K562 (cell line): ENCODE results near the gene COPS6. TPM values are rescaled to one million over a fixed set of nuclear protein-coding genes. Genes with fewer than 3 reads are reported as not detected.

ENCODE experiments used
- CBFB ChIP-seq: sonication (generic); formaldehyde crosslinking; IDR thresholded peaks from 2 replicates; pipeline ENCODE4 v1.4.0; 2020; ENCODE audit warnings: mild to moderate bottlenecking, missing genetic modification reagents
- FIP1L1 ChIP-seq: fragments of 200-400 bp; formaldehyde crosslinking; IDR thresholded peaks from 2 replicates; pipeline ENCODE4 v1.6.1; 2018; ENCODE audit warnings: mild to moderate bottlenecking, low read depth, low read length; ENCODE audit not compliant: poor library complexity, severe bottlenecking
- FUS ChIP-seq: fragments of 200-400 bp; formaldehyde crosslinking; optimal IDR thresholded peaks from 2 replicates; pipeline ENCODE3; 2017; ENCODE audit warnings: low read depth, low read length
- HLTF ChIP-seq: fragments of 450-650 bp; IDR thresholded peaks from 2 replicates; pipeline ENCODE4 v1.6.1; 2016
- ILF3 ChIP-seq: fragments of 450-650 bp; IDR thresholded peaks from 2 replicates; pipeline ENCODE4 v1.6.1; 2018; ENCODE audit warnings: antibody characterized with exemption, mild to moderate bottlenecking, moderate library complexity, borderline replicate concordance
- KLF1 ChIP-seq: fragments of 450-650 bp; IDR thresholded peaks from 2 replicates; pipeline ENCODE4 v1.6.1; 2016; ENCODE audit warnings: missing genetic modification characterization, missing compliant biosample characterization
- MED1 ChIP-seq: sonication (generic); formaldehyde crosslinking; IDR thresholded peaks from 2 replicates; pipeline ENCODE4 v1.8.1; 2023; ENCODE audit warnings: missing genetic modification reagents, borderline replicate concordance
- MTA2 ChIP-seq: fragments of 450-650 bp; IDR thresholded peaks from 2 replicates; pipeline ENCODE4 v1.6.1; 2016; ENCODE audit warnings: low read depth
- NR4A1 ChIP-seq, 2 experiments: fragments of 250-450 bp in 1 of 2; fragments of 450-650 bp in 1 of 2; sonication (Bioruptor Pico) in 1 of 2; IDR thresholded peaks; 2 replicates each; pipeline versions ENCODE4 v1.4.0 to v1.6.1; 2016 to 2020; ENCODE audit warnings: mild to moderate bottlenecking in 2 of 2, missing compliant biosample characterization in 1 of 2, missing genetic modification characterization in 1 of 2, moderate library complexity in 1 of 2
- POLR2B ChIP-seq: fragments of 450-650 bp; IDR thresholded peaks from 2 replicates; pipeline ENCODE4 v1.6.1; 2018; ENCODE audit warnings: low read depth; ENCODE audit not compliant: partially characterized antibody
- TCF7L2 ChIP-seq: fragments of 150-350 bp; IDR thresholded peaks from 2 replicates; pipeline ENCODE4 v1.6.1; 2016; ENCODE audit warnings: low read depth, mild to moderate bottlenecking, low read length, moderate library complexity
- XRCC3 ChIP-seq: fragments of 450-650 bp; IDR thresholded peaks from 2 replicates; pipeline ENCODE4 v1.6.1; 2017; ENCODE audit warnings: mild to moderate bottlenecking, moderate library complexity
- ZC3H8 ChIP-seq: fragments of 450-650 bp; IDR thresholded peaks from 2 replicates; pipeline ENCODE4 v1.6.1; 2017
- ZNF707 ChIP-seq: fragments of 250-450 bp; sonication (Bioruptor Pico); conservative IDR thresholded peaks from 2 replicates; pipeline ENCODE4 v1.8.0; 2022; ENCODE audit warnings: inconsistent platforms, mild to moderate bottlenecking, moderate library complexity
- ZNF830 ChIP-seq: fragments of 250-450 bp; sonication (Bioruptor Pico); IDR thresholded peaks from 2 replicates; pipeline ENCODE4 v1.5.0; 2021; ENCODE audit warnings: mild to moderate bottlenecking
- polyA plus RNA-seq, 8 experiments: library from polyadenylated mRNA; depleted of rRNA in 4 of 8; stranded (reverse) in 5 of 8; unstranded in 3 of 8; fragments of >200 nt; fragmentation: Nextera tagmentation in 2 of 8; fragmentation: Illumina TruSeq in 1 of 8; extraction: Ambion mirVana in 2 of 8; extraction: Trizol in 1 of 8; gene quantifications; 2 replicates each; pipeline versions ENCODE4 v1.2.1 to v1.2.3, GENCODE V29; 2011 to 2014; ENCODE audit warnings: inconsistent platforms in 1 of 8, missing spikeins in 1 of 8
- total RNA-seq, 7 experiments: library from RNA; depleted of rRNA in 6 of 7; stranded (reverse); fragments of >200 nt in 6 of 7; fragmentation: Illumina TruSeq in 2 of 7; extraction: Trizol in 2 of 7; gene quantifications; 2 replicates each; pipeline versions ENCODE4 v1.2.1 to v1.2.3, GENCODE V29; 2011 to 2021; ENCODE audit warnings: low replicate concordance in 1 of 7
- TF ChIP-seq, protein P1 (sequence below): fragments of 450-650 bp; IDR thresholded peaks from 2 replicates; pipeline ENCODE4 v1.6.1; 2016; ENCODE audit warnings: missing biosample characterization, missing genetic modification characterization
- TF ChIP-seq, protein P2 (sequence below): fragments of 450-650 bp; formaldehyde crosslinking; IDR thresholded peaks from 2 replicates; pipeline ENCODE4 v1.4.0; 2020; ENCODE audit warnings: mild to moderate bottlenecking, moderate library complexity
- TF ChIP-seq, protein P3 (sequence below): fragments of 450-650 bp; formaldehyde crosslinking; IDR thresholded peaks from 2 replicates; pipeline ENCODE4 v1.4.0; 2020; ENCODE audit warnings: mild to moderate bottlenecking, moderate library complexity
- TF ChIP-seq, protein P4 (sequence below): sonication (generic); formaldehyde crosslinking; IDR thresholded peaks from 2 replicates; pipeline ENCODE4 v1.8.0; 2022; ENCODE audit warnings: mild to moderate bottlenecking, missing genetic modification reagents
- TF ChIP-seq, protein P5 (sequence below): IDR thresholded peaks from 2 replicates; pipeline ENCODE4 v1.6.1; 2012; ENCODE audit warnings: low read depth, low read length, improper control_type of control experiment, borderline replicate concordance

Gene COPS6
- total and polyA plus RNA-seq, 9 of the 15 experiments (the other 6 are each of a cell fraction or from before 2014, with no cell fraction given), result 63.0 to 331 (median 168) TPM

DNA sequence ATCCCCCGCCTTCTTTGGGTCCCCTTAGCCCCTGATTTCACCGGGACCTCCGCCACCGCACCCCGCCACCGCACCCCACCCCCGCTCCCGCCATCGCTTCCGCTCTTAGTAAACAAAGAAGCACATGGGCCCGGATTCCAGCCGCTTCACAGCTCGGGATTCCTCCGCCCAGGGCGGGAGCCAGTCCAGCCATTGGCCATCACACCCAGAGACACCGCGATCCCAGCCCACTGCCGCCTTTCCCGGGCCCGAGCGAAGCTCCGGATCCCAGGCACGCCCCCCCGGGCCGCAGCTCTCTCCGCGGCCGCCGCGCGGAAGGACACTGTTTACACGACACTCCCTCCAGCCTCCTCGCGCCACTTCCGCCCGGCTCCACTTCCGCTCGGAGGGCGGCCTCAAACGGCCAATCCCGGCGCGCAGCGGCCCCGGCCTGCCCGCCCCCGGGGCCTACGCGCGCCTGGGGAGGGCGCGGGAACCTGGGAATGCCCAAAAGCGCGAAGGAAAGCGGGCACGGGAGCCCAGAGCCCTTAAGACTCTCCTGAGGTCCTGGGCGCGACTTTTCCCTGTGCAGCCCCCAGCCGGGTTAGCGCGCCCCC, 11.7 kb downstream of the COPS6 start (continued):
- TF ChIP-seq NR4A1 (CRISPR knock-in tag; IDR thresholded peaks at IDR 0.05) (peak; percentile 69; the same call in 1 of the 2 replicates), NR4A1 (tag; IDR thresholded peaks at IDR 0.05) (no peak), KLF1 (tag) (peak; percentile 91), FIP1L1 (peak; percentile 50), TCF7L2 (no peak), HLTF (0 out of 2 replicates have a peak, but pooled peaks have one; percentile 19), ZC3H8 (no peak), MED1 (no peak), XRCC3 (no peak), ILF3 (peak; percentile 18; the same call in 1 of the 2 replicates), ZNF830 (CRISPR knock-in tag) (0 out of 2 replicates have a peak, but pooled peaks have one; percentile 19), CBFB (no peak), FUS (peak; percentile 55), ZNF707 (no peak), MTA2 (no peak), POLR2B (no peak)
- TF ChIP-seq, protein P1, sequence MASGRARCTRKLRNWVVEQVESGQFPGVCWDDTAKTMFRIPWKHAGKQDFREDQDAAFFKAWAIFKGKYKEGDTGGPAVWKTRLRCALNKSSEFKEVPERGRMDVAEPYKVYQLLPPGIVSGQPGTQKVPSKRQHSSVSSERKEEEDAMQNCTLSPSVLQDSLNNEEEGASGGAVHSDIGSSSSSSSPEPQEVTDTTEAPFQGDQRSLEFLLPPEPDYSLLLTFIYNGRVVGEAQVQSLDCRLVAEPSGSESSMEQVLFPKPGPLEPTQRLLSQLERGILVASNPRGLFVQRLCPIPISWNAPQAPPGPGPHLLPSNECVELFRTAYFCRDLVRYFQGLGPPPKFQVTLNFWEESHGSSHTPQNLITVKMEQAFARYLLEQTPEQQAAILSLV (tag), result no peak
- TF ChIP-seq, protein P2, sequence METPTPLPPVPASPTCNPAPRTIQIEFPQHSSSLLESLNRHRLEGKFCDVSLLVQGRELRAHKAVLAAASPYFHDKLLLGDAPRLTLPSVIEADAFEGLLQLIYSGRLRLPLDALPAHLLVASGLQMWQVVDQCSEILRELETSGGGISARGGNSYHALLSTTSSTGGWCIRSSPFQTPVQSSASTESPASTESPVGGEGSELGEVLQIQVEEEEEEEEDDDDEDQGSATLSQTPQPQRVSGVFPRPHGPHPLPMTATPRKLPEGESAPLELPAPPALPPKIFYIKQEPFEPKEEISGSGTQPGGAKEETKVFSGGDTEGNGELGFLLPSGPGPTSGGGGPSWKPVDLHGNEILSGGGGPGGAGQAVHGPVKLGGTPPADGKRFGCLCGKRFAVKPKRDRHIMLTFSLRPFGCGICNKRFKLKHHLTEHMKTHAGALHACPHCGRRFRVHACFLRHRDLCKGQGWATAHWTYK (CRISPR knock-in tag), result peak; percentile 89; the same call in 1 of the 2 replicates
- TF ChIP-seq, protein P3, sequence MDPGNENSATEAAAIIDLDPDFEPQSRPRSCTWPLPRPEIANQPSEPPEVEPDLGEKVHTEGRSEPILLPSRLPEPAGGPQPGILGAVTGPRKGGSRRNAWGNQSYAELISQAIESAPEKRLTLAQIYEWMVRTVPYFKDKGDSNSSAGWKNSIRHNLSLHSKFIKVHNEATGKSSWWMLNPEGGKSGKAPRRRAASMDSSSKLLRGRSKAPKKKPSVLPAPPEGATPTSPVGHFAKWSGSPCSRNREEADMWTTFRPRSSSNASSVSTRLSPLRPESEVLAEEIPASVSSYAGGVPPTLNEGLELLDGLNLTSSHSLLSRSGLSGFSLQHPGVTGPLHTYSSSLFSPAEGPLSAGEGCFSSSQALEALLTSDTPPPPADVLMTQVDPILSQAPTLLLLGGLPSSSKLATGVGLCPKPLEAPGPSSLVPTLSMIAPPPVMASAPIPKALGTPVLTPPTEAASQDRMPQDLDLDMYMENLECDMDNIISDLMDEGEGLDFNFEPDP (CRISPR knock-in tag), result no peak
- TF ChIP-seq, protein P4, sequence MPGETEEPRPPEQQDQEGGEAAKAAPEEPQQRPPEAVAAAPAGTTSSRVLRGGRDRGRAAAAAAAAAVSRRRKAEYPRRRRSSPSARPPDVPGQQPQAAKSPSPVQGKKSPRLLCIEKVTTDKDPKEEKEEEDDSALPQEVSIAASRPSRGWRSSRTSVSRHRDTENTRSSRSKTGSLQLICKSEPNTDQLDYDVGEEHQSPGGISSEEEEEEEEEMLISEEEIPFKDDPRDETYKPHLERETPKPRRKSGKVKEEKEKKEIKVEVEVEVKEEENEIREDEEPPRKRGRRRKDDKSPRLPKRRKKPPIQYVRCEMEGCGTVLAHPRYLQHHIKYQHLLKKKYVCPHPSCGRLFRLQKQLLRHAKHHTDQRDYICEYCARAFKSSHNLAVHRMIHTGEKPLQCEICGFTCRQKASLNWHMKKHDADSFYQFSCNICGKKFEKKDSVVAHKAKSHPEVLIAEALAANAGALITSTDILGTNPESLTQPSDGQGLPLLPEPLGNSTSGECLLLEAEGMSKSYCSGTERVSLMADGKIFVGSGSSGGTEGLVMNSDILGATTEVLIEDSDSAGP (CRISPR knock-in tag), result no peak
- TF ChIP-seq, protein P5, sequence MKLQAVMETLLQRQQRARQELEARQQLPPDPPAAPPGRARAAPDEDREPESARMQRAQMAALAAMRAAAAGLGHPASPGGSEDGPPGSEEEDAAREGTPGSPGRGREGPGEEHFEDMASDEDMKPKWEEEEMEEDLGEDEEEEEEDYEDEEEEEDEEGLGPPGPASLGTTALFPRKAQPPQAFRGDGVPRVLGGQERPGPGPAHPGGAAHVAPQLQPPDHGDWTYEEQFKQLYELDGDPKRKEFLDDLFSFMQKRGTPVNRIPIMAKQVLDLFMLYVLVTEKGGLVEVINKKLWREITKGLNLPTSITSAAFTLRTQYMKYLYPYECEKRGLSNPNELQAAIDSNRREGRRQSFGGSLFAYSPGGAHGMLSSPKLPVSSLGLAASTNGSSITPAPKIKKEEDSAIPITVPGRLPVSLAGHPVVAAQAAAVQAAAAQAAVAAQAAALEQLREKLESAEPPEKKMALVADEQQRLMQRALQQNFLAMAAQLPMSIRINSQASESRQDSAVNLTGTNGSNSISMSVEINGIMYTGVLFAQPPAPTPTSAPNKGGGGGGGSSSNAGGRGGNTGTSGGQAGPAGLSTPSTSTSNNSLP, result no peak
